Sigmoid colon (tissue), 7 donors: ENCODE results near the gene SLC13A3. TPM values are rescaled to one million over a fixed set of nuclear protein-coding genes. Genes with fewer than 3 reads are reported as not detected.

Experiments used
- DNase-seq: peaks from one replicate; pipeline ENCODE4 v3.0.0-alpha.2; 2019
- H3K27ac ChIP-seq, 4 donors: fragments of 200-600 bp; sonication (generic); one replicate each; pipeline ENCODE4 v1.5.1; 2016 to 2019; ENCODE audit warnings: mild to moderate bottlenecking in 1 of 4
- H3K27me3 ChIP-seq, 3 donors: fragments of 200-600 bp; sonication (generic); one replicate each; pipeline ENCODE4 v1.5.1; 2019; ENCODE audit warnings: mild to moderate bottlenecking in 1 of 3
- H3K36me3 ChIP-seq, 4 donors: fragments of 200-600 bp; sonication (generic); one replicate each; pipeline ENCODE4 v1.5.1; 2016 to 2019
- H3K4me1 ChIP-seq, 4 donors: fragments of 200-600 bp; sonication (generic); one replicate each; pipeline ENCODE4 v1.5.1; 2017 to 2019
- H3K4me3 ChIP-seq, 4 donors: fragments of 200-600 bp; sonication (generic); one replicate each; pipeline ENCODE4 v1.5.1; 2017 to 2019; ENCODE audit warnings: mild to moderate bottlenecking in 2 of 4, moderate library complexity in 1 of 4
- H3K9me3 ChIP-seq, 4 donors: fragments of 200-600 bp in 3 of 4; sonication (generic) in 3 of 4; one replicate each; pipeline versions ENCODE4 v1.5.1 to v1.6.1; 2013 to 2019
- EP300 ChIP-seq, 4 donors: sonication (generic); formaldehyde crosslinking; IDR thresholded peaks; one replicate each; pipeline ENCODE4 v1.6.1; 2017; ENCODE audit warnings: antibody characterized with exemption in 4 of 4
- POLR2A ChIP-seq, 2 donors: fragments of 450-650 bp; IDR thresholded peaks; one replicate each; pipeline ENCODE4 v1.6.1; 2016; ENCODE audit warnings: antibody characterized with exemption in 2 of 2, mild to moderate bottlenecking in 2 of 2, moderate library complexity in 2 of 2
- POLR2AphosphoS5 ChIP-seq, 4 donors: sonication (generic); formaldehyde crosslinking; IDR thresholded peaks; one replicate each; pipeline ENCODE4 v1.6.1; 2017; ENCODE audit warnings: antibody characterized with exemption in 4 of 4
- WGBS, 2 donors: extraction: QIAGEN DNeasy Blood & Tissue Kit; methylation state at CpG; one replicate each; pipeline ENCODE4 v1.1.7; 2013; 5-methylcytosine and 5-hydroxymethylcytosine counted together
- intact Hi-C: fragments of 100-400 bp; cut with DNase I; formaldehyde crosslinking; loops from one replicate; pipeline ENCODE4 v1.15.1; 2023
- polyA plus RNA-seq, 3 donors: library from polyadenylated mRNA; stranded (reverse); fragments of 200-250 nt; gene quantifications; one replicate each; pipeline ENCODE4 v1.2.3, GENCODE V29; 2013
- total RNA-seq, 4 donors: library from RNA; depleted of rRNA; stranded (reverse); fragments of >200 nt; gene quantifications; one replicate each; pipeline ENCODE4 v1.1.0, GENCODE V29; 2016
- TF ChIP-seq, protein P1 (sequence below), 4 experiments: fragments of 450-650 bp in 3 of 4; fragments of 200-600 bp in 1 of 4; IDR thresholded peaks; one replicate each; pipeline ENCODE4 v1.5.1; 2016 to 2019; ENCODE audit warnings: antibody characterized with exemption in 4 of 4, mild to moderate bottlenecking in 3 of 4, moderate library complexity in 2 of 4
- donor health status: healthy with polysubstance abuse.
- donor health status: Bipolar disorder and iron deficiency.
- donor health status: healthy.

The SLC13A3 gene
- total and polyA plus RNA-seq, 7 donors: 0.48 to 4.2 (median 1.1) TPM; not detected in 2

DNA sequence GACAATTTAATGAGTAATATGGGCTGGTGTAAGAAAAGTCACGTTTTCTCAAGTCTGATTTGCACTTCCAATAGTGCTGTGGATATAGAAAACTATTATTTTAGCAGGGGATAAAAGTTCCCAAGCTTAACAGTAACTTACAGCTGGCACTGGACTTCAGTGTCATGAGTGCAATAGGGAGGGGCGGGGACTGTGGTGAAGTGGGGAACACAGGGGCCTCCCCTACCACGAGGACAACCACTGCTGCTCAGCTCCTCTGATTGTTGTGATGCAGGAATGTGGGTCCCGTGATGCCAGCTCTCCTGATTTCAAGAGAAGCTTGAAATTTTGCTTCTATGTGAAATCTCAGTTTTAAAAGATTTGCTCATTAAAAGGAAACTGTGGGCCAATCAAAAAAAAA, 24.0 kb downstream of the SLC13A3 start:
- TF ChIP-seq EP300 (IDR thresholded peaks at IDR 0.05): no peak
- TF ChIP-seq, protein P1, sequence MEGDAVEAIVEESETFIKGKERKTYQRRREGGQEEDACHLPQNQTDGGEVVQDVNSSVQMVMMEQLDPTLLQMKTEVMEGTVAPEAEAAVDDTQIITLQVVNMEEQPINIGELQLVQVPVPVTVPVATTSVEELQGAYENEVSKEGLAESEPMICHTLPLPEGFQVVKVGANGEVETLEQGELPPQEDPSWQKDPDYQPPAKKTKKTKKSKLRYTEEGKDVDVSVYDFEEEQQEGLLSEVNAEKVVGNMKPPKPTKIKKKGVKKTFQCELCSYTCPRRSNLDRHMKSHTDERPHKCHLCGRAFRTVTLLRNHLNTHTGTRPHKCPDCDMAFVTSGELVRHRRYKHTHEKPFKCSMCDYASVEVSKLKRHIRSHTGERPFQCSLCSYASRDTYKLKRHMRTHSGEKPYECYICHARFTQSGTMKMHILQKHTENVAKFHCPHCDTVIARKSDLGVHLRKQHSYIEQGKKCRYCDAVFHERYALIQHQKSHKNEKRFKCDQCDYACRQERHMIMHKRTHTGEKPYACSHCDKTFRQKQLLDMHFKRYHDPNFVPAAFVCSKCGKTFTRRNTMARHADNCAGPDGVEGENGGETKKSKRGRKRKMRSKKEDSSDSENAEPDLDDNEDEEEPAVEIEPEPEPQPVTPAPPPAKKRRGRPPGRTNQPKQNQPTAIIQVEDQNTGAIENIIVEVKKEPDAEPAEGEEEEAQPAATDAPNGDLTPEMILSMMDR (IDR thresholded peaks at IDR 0.05): no peak
- no peak for TF ChIP-seq POLR2A (IDR thresholded peaks at IDR 0.05)
- no peak for TF ChIP-seq POLR2AphosphoS5 (IDR thresholded peaks at IDR 0.05)
- Histone ChIP-seq H3K27me3 (no peaks in the 10 kb centered on the region), H3K27ac (no peak overlapping the region), H3K9me3 (peaks cover 0 to 12% (median 3%) of the 10 kb centered on the region in 4 donors), H3K4me1 (no peaks in the 10 kb centered on the region), H3K36me3 (no peaks in the 10 kb centered on the region), H3K4me3 (no peak overlapping the region)
- intact Hi-C loops: no loop called here
- no peak for DNase-seq
- WGBS, 2 donors: 52 to 72% methylated on average over 4 of the region's 4 CpGs

DNA sequence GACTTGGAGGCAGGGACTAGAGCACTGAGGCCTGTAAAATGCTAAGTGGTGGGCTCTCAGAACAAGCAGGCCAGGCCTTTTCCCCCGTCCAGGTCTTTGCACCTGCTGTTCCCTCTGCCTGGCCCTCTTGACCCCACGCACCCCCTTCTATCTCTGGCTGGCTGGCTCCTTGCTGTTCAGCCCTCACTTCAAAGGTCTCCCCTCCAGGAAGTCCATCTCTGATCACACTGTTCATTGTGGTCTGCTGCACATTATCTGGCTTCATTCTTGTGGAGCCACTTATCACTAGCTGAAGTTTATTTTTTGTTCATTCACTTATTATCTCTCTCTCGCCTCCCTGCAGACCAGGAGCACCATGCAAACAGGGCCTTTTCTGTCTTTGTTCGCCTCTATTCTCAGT, 24.5 kb downstream of the SLC13A3 start:
- TF ChIP-seq POLR2A (IDR thresholded peaks at IDR 0.05) (no peak), EP300 (IDR thresholded peaks at IDR 0.05) (no peak), POLR2AphosphoS5 (IDR thresholded peaks at IDR 0.05) (no peak)
- TF ChIP-seq, protein P1 (IDR thresholded peaks at IDR 0.05): no peak
- DNase-seq: no peak
- no peaks in the 10 kb centered on the region for H3K36me3 ChIP-seq
- no peaks in the 10 kb centered on the region for H3K4me1 ChIP-seq
- H3K27me3 ChIP-seq: no peaks in the 10 kb centered on the region
- H3K4me3 ChIP-seq: no peak overlapping the region
- WGBS, 2 donors: 71 to 86% methylated on average over 4 of the region's 4 CpGs
- H3K27ac ChIP-seq: no peak overlapping the region
- intact Hi-C loops: no loop called here
- peaks cover 0 to 12% (median 3%) of the 10 kb centered on the region in 4 donors for H3K9me3 ChIP-seq

DNA sequence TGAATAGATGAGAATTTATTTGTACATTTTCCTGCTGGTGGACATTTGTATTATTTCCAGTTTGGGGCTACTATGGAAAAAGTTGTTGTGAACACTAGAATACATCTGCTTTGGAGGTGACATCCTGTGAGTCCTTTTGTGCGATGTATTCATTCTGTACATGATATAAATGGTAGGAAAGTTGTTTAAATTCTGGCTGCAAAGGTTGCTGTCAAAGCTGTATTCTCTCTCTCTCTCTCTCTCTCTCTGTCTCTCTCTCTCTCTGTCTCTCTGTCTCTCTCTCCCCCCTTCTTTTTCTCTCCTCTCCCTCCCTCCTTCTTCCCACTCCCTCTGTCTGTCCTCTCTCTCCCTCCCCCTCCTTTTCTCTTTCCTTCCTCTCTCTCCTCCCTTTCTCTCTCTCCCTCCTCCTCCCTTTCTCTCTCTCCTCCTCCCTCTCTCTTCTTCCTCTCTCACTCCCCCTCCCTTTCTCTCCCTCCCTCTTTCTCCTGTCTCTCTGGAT, 25.3 kb downstream of the SLC13A3 start:
- intact Hi-C loops: no loop called here
- Histone ChIP-seq H3K27ac (no peak overlapping the region), H3K4me3 (no peak overlapping the region), H3K27me3 (no peaks in the 10 kb centered on the region), H3K36me3 (no peaks in the 10 kb centered on the region), H3K4me1 (no peaks in the 10 kb centered on the region), H3K9me3 (peaks cover 0 to 12% (median 3%) of the 10 kb centered on the region in 4 donors)
- TF ChIP-seq POLR2A (IDR thresholded peaks at IDR 0.05) (no peak), POLR2AphosphoS5 (IDR thresholded peaks at IDR 0.05) (no peak), EP300 (IDR thresholded peaks at IDR 0.05) (no peak)
- TF ChIP-seq, protein P1 (IDR thresholded peaks at IDR 0.05): no peak
- WGBS, 2 donors: 96 to 100% methylated on average over 1 of the region's 1 CpG
- no peak for DNase-seq

DNA sequence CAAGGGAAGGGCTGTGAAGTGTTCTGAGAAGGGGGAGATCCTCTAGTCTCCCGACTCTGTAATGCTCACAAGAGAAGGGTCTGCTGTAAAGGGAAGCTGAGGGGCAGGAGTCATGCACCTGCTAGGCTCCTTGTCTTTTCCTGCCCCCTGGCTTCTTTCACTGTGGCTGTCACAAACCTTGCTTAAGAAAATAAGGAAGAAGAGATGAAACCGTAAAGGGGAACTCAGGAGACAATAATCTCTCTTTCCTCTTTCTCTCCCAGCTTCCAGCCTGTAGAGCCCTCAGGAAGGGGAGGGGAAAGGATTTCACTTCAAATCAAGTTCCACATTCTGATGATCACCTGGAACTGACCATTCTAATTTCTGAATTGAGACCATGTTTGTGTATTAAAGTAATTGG, 26.3 kb downstream of the SLC13A3 start:
- intact Hi-C loops: no loop called here
- H3K4me1 ChIP-seq: no peaks in the 10 kb centered on the region

More for the DNA sequence above, 26.3 kb downstream of the SLC13A3 start:
- 36 to 57% methylated on average over 2 of the region's 2 CpGs for WGBS, 2 donors
- H3K4me3 ChIP-seq: no peak overlapping the region
- H3K27me3 ChIP-seq: no peaks in the 10 kb centered on the region
- peaks cover 0 to 7% (median 3%) of the 10 kb centered on the region in 4 donors for H3K9me3 ChIP-seq
- no peaks in the 10 kb centered on the region for H3K36me3 ChIP-seq
- TF ChIP-seq EP300 (IDR thresholded peaks at IDR 0.05) (no peak), POLR2A (IDR thresholded peaks at IDR 0.05) (no peak), POLR2AphosphoS5 (IDR thresholded peaks at IDR 0.05) (no peak)
- TF ChIP-seq, protein P1 (IDR thresholded peaks at IDR 0.05): no peak
- H3K27ac ChIP-seq: no peak overlapping the region
- DNase-seq: no peak
